ENCODE measurements around the gene PRSS56.

The PRSS56 gene

DNA sequence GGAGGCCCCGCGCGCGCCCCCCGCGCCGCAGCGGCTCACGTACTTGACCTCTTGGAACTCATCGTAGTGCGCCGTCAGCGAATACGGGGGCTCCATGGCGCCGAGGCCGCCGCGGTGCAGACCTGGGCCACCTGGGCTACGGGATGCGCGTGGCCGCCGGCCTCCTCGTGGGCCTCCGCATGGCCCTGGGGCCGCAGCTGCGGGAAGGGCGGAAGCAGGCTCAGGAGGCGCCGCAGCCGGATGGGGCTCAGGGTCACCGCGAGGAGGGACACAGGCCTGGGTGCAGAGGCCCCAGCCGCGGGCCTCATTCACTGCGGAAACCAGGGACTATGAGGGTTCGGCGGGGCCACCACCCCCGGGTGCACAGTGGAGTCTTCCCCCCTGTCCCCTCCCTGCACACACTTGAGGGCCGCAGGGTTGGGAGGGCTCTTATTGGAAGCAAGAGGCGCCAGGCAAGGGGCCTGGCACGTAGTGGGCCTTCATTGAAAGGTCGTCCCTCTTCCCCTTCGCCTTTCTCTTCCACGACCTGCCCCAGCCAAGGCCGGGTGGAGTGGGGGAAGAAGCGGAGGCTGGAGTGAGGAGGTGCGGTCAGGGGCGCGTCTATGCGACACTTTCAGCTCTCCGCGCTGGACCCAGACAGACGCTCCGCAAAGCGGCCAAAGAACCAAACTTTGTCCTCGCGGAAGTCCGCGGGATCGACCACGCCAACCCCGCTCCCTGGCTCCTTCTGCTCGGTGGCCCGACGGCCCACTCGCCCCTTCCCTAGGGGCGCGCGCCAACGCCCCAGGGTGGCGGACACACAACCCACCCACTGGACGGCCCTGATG, 33.4 kb upstream of the PRSS56 start:
- no peak for DNase-seq (ENCODE audit: low spot score)

GRCh38 chr2:232487385-232488096, 32.6 kb upstream of the PRSS56 start, which contains the start of gene ECEL1:
Gene ECEL1 (minus strand): TSS chr2:232487834. CDS start chr2:232486653, 1,181 bp downstream.
- no peak for DNase-seq (ENCODE audit: low spot score)

GRCh38 chr2:232488097-232488711, 32.0 kb upstream of the PRSS56 start:
- DNase-seq (ENCODE audit: low spot score): no peak

DNA sequence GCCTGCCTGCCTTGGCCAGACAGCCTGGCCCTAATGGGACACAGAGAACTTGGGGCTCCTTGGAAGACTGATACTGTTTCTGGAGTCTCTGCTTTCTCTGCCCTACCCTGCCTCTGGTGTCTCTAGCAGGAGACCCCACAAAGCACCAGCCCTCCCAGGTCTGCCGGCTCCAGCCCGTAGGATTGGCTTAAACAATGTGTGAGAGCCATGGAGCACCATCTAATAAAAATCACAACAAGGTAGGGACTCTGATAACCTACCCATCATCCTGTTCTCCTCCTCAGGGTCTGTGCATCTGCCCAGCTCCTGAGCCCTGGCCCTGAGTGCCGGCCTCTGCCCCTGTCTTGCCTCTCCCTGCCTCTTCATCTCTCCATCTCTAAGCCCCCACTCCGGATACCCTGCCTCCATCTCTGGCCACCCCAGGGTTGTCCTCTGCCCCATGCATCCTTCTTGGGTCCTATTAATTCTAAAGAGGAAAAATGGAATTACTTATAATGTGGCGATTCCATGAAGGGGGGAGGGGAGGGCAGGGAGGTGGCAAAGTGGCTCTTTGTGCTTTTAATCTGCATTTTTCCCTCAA, 31.4 kb upstream of the PRSS56 start:
- DNase-seq (ENCODE audit: low spot score): no peak

- no peak for DNase-seq (ENCODE audit: low spot score)
Measured at GRCh38 chr2:232489516-232490220, 30.5 kb upstream of the PRSS56 start.

DNA sequence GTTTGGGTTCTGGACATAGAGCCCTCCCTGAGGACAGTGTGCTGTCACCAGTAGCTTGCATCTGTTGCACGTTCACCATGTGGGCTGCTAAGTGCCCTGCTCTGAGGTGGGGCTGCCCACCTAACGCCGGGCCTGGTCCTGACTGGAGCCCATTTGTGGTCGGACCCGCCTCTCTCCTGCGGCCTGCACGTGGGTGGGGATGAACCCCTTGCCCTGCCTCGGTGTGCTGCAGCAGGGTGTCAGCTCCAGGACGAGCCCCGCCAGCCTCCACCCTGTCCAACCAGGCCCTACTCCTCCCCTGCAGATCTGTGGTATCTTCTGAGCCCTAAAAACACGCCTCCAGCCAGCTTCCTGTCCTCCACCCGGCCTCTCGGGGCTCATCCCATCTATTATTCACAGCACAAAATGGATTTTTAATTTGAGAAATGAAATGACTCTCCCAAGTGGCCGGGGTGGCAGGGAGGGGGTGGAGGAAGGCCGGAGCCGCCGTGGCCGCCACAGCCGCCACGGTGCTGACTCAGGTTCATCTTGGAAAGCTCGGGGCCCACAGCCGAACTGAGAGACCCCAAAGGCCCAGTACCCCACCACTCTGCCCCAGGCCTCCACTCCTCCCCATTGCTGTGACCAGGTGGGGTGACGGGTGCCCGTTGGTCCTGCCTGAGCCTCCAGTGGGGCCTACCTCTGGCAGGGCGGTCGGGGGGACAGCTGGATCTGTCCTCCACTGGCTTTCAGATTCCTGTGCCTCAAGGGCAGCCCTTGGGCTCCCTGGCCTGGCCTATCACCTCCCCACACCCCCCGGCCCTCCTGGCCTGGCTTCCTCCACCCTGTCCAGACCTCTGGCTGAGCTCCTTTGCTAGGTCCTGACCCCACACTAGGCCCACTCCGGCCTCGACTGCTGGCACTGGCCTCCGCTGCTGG, 29.7 kb upstream of the PRSS56 start:
- DNase-seq (ENCODE audit: low spot score): no peak

DNA sequence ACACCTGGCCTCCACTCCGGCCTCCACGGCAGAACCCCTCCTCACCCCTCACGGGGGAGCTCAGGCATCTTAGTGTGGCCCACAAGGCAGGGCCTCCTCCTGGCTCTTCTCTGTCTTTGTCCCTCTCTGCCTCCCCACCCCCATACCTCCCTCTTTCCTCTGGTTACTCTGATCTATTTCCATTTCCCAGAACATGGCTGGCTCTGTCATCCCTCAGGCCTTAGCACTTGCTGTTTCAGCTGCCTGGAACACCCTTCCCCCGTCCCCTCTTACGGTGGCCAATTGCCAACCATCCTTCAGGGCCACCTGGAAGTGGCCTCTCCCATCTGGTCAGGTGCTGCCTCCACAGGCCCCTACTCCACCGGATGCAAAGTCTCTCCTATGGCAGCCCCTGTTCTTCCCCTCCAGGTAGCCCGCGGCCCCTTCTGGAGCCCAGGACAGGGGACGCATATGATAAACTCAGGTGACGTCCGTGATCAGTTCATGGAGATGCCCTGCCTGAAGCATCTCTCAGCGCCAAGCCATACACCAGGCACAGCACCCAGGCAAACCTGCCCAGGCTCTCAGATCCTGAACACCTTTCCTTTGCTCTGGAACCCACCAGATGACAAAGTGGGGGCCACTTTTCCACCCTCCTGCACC, 28.9 kb upstream of the PRSS56 start:
- DNase-seq (ENCODE audit: low spot score): no peak

DNA sequence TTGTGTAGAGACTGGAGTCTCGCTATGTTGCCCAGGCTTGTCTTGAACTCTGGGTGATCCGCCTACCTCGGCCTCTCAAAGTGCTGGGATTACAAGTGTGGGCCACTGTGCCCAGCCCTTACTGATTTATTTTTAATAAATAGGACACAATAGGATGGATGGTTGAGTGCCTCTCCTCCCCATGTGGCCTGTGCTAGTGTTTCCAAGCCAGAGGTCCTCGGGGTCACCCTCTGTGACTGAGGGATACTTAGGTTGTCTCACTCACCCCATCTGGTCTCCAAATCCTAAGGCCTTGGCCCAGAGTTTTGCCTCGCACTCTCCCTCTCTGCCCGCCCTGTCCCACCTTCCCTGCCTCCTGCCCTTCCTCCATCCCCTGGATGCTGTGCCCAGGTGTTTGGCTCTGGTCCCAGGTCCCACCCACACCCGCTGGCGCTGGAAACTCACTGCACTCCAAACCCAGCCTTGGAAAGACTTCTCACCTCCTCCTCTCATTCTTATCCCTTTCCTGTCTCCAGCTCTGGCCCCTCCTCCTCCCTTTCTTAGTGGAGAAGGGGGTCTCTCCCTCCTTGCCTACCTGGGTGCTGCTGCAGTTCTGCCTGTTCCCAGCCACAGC, 27.8 kb upstream of the PRSS56 start:
- no peak for DNase-seq (ENCODE audit: low spot score)

DNA sequence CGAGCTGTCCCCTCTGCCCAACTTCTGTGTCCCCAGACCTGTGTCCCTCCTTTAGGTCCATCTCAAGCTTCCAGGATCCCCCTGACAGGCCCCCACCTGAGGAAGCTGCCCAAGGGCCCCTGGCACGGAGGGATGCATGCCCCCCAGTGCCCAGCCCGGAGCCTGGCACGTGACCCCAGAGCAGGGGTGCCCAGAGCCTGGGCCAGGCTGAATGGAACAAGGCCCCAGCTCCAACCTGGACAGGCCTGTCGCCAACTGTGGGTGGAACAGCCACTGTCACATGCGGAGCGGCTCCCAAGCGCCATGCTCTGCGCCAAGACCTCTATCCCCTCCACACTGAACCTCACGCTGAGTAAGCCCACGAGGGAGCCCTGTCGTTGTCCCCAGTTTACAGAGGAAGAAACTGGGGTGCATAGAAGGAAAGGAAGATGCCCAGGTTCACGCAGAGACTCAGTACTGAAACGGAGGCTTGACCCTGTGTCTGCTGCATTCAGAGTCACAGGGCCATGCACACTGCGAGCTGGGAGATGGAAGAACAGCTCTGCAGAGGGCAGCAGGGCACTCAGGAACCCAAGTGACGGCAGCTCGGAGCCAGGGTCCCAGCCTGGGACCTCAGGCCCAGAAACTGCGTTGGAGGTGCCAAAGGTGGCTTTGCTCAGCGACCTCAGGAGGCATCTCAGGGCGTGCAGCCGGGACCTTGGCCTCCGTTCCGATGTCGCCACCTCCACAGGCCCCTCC, 27.1 kb upstream of the PRSS56 start:
- no peak for DNase-seq (ENCODE audit: low spot score)

DNA sequence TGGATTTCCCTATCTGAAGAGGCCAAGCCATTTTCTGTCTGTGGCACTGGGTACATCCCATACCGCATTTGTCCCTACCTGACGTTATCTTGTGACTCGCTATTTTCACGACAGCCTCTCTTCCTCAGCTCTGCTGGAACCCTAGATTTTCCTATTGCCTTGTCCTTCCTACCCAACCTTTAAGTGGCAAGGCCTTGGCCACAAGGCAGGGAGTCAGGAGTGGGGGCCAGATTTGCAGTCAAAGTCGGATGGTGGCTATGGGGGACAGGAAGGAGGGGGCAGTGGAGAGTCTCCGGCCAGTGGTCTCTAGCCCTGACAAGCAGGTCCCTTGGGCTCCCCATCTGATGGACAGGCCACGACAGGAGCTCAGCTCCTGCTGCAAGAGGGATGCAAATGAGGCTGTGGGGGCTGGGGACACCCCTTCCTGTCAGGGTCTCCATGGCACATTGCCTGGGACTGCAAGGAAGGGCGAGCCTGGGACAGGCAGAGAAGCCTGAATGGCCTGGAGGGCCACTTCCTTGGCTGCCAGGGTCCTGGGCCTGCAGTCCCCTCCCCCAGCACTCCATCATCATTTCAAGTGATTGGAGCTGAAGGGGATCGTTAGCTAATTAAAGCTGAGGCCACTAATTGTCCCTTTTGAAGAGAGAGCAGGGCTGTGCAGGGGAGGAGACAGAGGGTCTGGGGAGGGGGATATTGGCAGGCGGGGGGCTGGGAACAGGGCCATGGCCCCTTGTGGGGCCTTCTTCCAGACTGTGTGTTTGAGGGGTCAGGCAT, 26.3 kb upstream of the PRSS56 start:
- no peak for DNase-seq (ENCODE audit: low spot score)

DNA sequence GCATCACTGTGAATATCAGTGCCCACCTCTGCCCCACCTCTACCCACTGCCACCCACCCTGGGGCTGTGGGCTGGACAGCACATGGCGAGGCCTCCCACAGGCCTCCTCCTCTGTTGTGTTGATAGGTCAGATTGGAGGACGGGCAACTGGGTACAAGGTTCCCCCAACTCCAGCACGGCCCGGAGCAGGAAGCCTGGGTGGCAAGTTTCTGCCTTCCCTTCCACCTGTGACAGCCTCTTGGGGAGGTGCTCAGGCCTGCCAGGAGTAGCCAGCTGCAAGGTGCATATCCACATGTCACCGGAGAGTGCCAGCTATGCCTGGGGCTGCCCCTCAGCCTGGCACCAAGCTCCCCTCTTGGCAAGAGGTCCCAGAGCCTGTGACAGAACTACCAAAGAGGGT, 25.6 kb upstream of the PRSS56 start:
- DNase-seq (ENCODE audit: low spot score): no peak

DNA sequence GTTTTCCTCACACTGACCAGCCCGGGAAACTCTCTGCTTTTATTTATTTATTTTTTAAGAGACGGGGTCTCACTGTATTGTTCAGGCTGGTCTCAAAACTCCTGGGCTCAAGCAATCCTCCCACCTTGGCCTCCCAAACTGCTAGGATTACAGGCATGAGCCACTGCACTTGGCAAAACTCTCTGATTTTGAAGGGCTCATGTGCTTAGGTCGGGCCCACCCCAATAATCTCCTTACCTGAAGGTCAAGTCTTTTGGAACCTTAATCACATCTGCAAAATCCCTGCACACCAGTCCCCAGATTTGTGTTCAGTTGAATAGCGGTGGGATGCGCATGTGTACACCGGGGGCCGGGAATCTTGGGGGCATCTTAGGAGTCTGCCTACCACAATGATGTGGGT, 24.9 kb upstream of the PRSS56 start:
- no peak for DNase-seq (ENCODE audit: low spot score)

GRCh38 chr2:232496501-232497270, 23.5 kb upstream of the PRSS56 start:
- no peak for DNase-seq (ENCODE audit: low spot score)

GRCh38 chr2:232497348-232497747, 22.8 kb upstream of the PRSS56 start:
- no peak for DNase-seq (ENCODE audit: low spot score)

DNA sequence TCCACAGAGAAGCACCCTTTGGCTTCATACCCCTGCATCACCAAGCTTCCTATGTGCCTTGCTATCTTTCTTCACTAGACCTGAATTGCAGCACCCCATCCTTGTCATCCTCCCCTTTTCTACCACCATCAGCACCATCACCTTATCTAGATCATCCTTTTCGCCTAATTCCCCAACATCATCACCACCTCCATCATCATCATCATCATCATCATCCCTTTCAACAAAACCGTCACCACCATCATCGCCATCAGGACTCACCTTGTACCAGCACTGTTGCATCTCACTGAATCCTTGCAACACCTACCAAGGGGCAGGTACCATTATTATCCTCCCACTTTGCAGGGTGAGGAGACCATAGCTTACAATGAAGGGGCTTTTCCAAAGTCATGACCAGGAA, 21.7 kb upstream of the PRSS56 start:
- no peak for DNase-seq (ENCODE audit: low spot score)

DNA sequence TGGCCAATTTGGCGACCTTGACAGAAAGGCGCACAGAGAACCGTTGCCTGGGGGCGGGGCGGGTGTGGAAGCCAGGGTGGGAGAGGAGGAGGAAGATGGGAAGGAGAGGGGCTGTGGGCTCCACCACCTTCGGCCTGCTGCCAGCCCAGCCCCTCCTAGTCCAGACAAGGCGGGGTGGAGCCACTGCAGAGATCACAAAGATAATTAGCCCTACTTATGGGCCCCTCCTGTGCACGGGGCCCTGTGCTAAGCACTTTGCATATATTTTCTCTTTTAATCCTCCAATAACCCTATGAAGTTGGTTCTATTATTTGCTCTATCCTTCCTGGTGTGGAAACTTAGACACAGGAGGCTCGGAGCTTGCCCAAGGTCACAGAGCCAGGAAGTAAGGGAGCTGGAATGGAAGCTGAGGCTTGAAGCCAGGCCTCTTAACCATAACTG, 18.8 kb upstream of the PRSS56 start:
- no peak for DNase-seq (ENCODE audit: low spot score)

GRCh38 chr2:232501794-232502390, 18.3 kb upstream of the PRSS56 start:
- DNase-seq (ENCODE audit: low spot score): no peak
